ENCODE results near the gene CORO1A.
A peak's percentile ranks its signal among the peaks of the same experiment; 100 is the strongest.
"Not testable (repeated sequence)": the region's sequence is repeated elsewhere in the genome, so short reads cannot be mapped to it uniquely, and the experiment has no call there.

CORO1A gene

GRCh38 chr16:30206252-30206651 lies 22.9 kb downstream of the CORO1A start:
- H3K27ac ChIP-seq (ENCODE audit: low read depth, low read length); H3K36me3 ChIP-seq (ENCODE audit: insufficient read depth, low read length); H3K79me2 ChIP-seq (ENCODE audit: control insufficient read depth, insufficient read depth, low read length, unreplicated experiment); H2AFZ ChIP-seq (ENCODE audit: low read length, unreplicated experiment); H3K27me3 ChIP-seq (ENCODE audit: insufficient read depth, low read length); H3K4me1 ChIP-seq (ENCODE audit: control insufficient read depth, insufficient read depth, low read length, unreplicated experiment): not testable (repeated sequence)
- H3K4me3 ChIP-seq (ENCODE audit: low read depth, low read length), result peak overlapping the region; percentile 69; the same call in 1 of the 2 replicates

- H3K27ac ChIP-seq (ENCODE audit: low read depth, low read length); H3K79me2 ChIP-seq (ENCODE audit: control insufficient read depth, insufficient read depth, low read length, unreplicated experiment); H3K4me3 ChIP-seq (ENCODE audit: low read depth, low read length); H3K4me1 ChIP-seq (ENCODE audit: control insufficient read depth, insufficient read depth, low read length, unreplicated experiment); H3K27me3 ChIP-seq (ENCODE audit: insufficient read depth, low read length); H3K36me3 ChIP-seq (ENCODE audit: insufficient read depth, low read length); H2AFZ ChIP-seq (ENCODE audit: low read length, unreplicated experiment): not testable (repeated sequence)
Measured at GRCh38 chr16:30207063-30207704, 23.8 kb downstream of the CORO1A start.

GRCh38 chr16:30209032-30209431 lies 25.6 kb downstream of the CORO1A start:
- H3K27me3 ChIP-seq (ENCODE audit: insufficient read depth, low read length); H2AFZ ChIP-seq (ENCODE audit: low read length, unreplicated experiment); H3K27ac ChIP-seq (ENCODE audit: low read depth, low read length); H3K4me1 ChIP-seq (ENCODE audit: control insufficient read depth, insufficient read depth, low read length, unreplicated experiment); H3K36me3 ChIP-seq (ENCODE audit: insufficient read depth, low read length); H3K4me3 ChIP-seq (ENCODE audit: low read depth, low read length); H3K79me2 ChIP-seq (ENCODE audit: control insufficient read depth, insufficient read depth, low read length, unreplicated experiment): not testable (repeated sequence)

- not testable (repeated sequence) for H3K4me1 ChIP-seq (ENCODE audit: control insufficient read depth, insufficient read depth, low read length, unreplicated experiment); H3K27ac ChIP-seq (ENCODE audit: low read depth, low read length); H2AFZ ChIP-seq (ENCODE audit: low read length, unreplicated experiment); H3K79me2 ChIP-seq (ENCODE audit: control insufficient read depth, insufficient read depth, low read length, unreplicated experiment); H3K27me3 ChIP-seq (ENCODE audit: insufficient read depth, low read length); H3K36me3 ChIP-seq (ENCODE audit: insufficient read depth, low read length); H3K4me3 ChIP-seq (ENCODE audit: low read depth, low read length)
Measured at GRCh38 chr16:30211414-30211813, 28.0 kb downstream of the CORO1A start.

GRCh38 chr16:30217082-30217481 lies 33.7 kb downstream of the CORO1A start:
- not testable (repeated sequence) for H3K4me3 ChIP-seq (ENCODE audit: low read depth, low read length); H2AFZ ChIP-seq (ENCODE audit: low read length, unreplicated experiment); H3K79me2 ChIP-seq (ENCODE audit: control insufficient read depth, insufficient read depth, low read length, unreplicated experiment); H3K27me3 ChIP-seq (ENCODE audit: insufficient read depth, low read length); H3K36me3 ChIP-seq (ENCODE audit: insufficient read depth, low read length); H3K4me1 ChIP-seq (ENCODE audit: control insufficient read depth, insufficient read depth, low read length, unreplicated experiment); H3K27ac ChIP-seq (ENCODE audit: low read depth, low read length)
